ENCODE results near the gene VDAC2.

DNA sequence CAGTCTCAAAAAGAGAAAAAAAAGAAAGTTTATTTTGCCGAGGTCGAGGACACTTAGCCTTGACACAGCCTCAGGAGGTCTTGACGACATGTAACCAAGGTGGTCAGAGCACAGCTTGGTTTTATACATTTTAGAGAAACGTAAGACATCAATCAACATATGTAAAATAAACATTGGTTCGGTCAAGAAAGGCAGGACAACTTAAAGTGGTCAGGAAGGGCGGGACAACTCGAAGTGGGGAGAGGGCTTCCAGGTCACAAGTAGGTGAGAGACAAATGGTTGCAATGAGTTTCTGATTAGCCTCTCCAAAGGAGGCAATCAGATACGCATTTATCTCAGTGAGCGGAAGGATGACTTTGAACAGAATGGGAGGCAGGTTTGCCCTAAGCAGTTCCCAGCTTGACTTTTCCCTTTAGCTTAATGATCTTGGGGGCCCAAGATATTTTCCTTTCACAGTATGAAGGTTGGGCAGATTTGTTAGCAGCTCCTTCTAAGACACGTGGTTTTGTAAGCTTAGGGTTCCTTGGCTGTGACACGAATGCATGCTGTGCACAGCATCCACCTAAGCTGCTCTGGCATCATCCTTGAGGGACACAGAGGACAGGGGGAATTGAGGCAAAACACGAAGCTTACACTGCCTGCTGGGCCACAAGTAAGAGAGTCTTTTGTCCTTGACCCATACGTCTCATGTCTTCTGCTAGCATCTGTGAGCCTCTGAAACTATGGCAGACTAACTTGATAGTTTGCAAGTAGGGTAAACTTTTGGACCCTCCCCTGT is 3.3 kb upstream of the VDAC2 start:
- no peak for TF ChIP-seq TAF1 (IDR thresholded peaks at IDR 0.05; ENCODE audit: low read depth)
- TF ChIP-seq, protein P1, sequence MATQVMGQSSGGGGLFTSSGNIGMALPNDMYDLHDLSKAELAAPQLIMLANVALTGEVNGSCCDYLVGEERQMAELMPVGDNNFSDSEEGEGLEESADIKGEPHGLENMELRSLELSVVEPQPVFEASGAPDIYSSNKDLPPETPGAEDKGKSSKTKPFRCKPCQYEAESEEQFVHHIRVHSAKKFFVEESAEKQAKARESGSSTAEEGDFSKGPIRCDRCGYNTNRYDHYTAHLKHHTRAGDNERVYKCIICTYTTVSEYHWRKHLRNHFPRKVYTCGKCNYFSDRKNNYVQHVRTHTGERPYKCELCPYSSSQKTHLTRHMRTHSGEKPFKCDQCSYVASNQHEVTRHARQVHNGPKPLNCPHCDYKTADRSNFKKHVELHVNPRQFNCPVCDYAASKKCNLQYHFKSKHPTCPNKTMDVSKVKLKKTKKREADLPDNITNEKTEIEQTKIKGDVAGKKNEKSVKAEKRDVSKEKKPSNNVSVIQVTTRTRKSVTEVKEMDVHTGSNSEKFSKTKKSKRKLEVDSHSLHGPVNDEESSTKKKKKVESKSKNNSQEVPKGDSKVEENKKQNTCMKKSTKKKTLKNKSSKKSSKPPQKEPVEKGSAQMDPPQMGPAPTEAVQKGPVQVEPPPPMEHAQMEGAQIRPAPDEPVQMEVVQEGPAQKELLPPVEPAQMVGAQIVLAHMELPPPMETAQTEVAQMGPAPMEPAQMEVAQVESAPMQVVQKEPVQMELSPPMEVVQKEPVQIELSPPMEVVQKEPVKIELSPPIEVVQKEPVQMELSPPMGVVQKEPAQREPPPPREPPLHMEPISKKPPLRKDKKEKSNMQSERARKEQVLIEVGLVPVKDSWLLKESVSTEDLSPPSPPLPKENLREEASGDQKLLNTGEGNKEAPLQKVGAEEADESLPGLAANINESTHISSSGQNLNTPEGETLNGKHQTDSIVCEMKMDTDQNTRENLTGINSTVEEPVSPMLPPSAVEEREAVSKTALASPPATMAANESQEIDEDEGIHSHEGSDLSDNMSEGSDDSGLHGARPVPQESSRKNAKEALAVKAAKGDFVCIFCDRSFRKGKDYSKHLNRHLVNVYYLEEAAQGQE (IDR thresholded peaks at IDR 0.05; ENCODE audit: low read depth): no peak
- no peak for TF ChIP-seq FOXM1 (IDR thresholded peaks at IDR 0.05; ENCODE audit: borderline replicate concordance, low read depth)
- no peak for TF ChIP-seq TEAD4 (IDR thresholded peaks at IDR 0.05)
- no peak for TF ChIP-seq CEBPB (IDR thresholded peaks at IDR 0.05)
- TF ChIP-seq RAD21 (IDR thresholded peaks at IDR 0.05; ENCODE audit: low read depth): no peak
- TF ChIP-seq, protein P2, sequence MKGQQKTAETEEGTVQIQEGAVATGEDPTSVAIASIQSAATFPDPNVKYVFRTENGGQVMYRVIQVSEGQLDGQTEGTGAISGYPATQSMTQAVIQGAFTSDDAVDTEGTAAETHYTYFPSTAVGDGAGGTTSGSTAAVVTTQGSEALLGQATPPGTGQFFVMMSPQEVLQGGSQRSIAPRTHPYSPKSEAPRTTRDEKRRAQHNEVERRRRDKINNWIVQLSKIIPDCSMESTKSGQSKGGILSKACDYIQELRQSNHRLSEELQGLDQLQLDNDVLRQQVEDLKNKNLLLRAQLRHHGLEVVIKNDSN (IDR thresholded peaks at IDR 0.05): no peak
- TF ChIP-seq MAX (IDR thresholded peaks at IDR 0.05): no peak
- no peak for TF ChIP-seq YY1 (IDR thresholded peaks at IDR 0.05; ENCODE audit: low read depth)
- TF ChIP-seq EP300 (IDR thresholded peaks at IDR 0.05; ENCODE audit: borderline replicate concordance): no peak
- no peak for TF ChIP-seq CREB1 (IDR thresholded peaks at IDR 0.05; ENCODE audit: low read depth)
- TF ChIP-seq NFIC (IDR thresholded peaks at IDR 0.05): no peak
